Left ventricle myocardium inferior (tissue), 1 donor: ENCODE data around the gene MPPED2. TPM values are rescaled to one million over a fixed set of nuclear protein-coding genes. Genes with fewer than 3 reads are reported as not detected.

Experiments
- DNase-seq: peaks from one replicate; pipeline ENCODE4 v3.0.0-alpha.2; 2020
- H3K27ac ChIP-seq: fragments of 200-600 bp; replicated peaks from 2 replicates; pipeline ENCODE4 v1.8.0; 2021
- H3K27me3 ChIP-seq: fragments of 200-600 bp; 2 replicates; pipeline ENCODE4 v1.8.0; 2021; ENCODE audit warnings: low read depth
- H3K36me3 ChIP-seq: fragments of 200-600 bp; 2 replicates; pipeline ENCODE4 v1.8.0; 2021
- H3K4me1 ChIP-seq: fragments of 200-600 bp; 2 replicates; pipeline ENCODE4 v1.8.0; 2021
- H3K4me3 ChIP-seq: fragments of 200-600 bp; 2 replicates; pipeline ENCODE4 v1.8.0; 2021; ENCODE audit warnings: mild to moderate bottlenecking, moderate library complexity
- H3K9me3 ChIP-seq: fragments of 200-600 bp; replicated peaks from 2 replicates; pipeline ENCODE4 v1.8.0; 2021
- CTCF ChIP-seq: fragments of 200-600 bp; IDR thresholded peaks from 2 replicates; pipeline ENCODE4 v1.8.0; 2021; ENCODE audit warnings: antibody characterized with exemption, mild to moderate bottlenecking, borderline replicate concordance
- intact Hi-C: fragments of 100-400 bp; cut with micrococcal nuclease; formaldehyde crosslinking; loops from one replicate; pipeline ENCODE4 v1.11.0; 2022
- total RNA-seq: library from RNA; stranded (reverse); fragmentation: NEBNext Ultra II Directional; extraction: Animal tissue kit (Norgen Biotek cat#: 25700); gene quantifications from one replicate; pipeline ENCODE4 v1.2.1, GENCODE V29; 2021
- donor health status: DM: no; HTN: yes; CAD: no; lungs with severe emphysema.

Gene MPPED2
- total RNA-seq, 1 donor from 2014 or later, result 10.8 TPM

GRCh38 chr11:30414806-30415205 is 171.3 kb downstream of the MPPED2 start:
- no peak for DNase-seq
- Histone ChIP-seq H3K9me3 (no peaks in the 10 kb centered on the region), H3K4me1 (no peaks in the 10 kb centered on the region), H3K27ac (no peak overlapping the region), H3K27me3 (no peaks in the 10 kb centered on the region), H3K36me3 (no peaks in the 10 kb centered on the region), H3K4me3 (no peak overlapping the region)
- TF ChIP-seq CTCF, result no peak
- intact Hi-C loops, result no loop called here

DNA sequence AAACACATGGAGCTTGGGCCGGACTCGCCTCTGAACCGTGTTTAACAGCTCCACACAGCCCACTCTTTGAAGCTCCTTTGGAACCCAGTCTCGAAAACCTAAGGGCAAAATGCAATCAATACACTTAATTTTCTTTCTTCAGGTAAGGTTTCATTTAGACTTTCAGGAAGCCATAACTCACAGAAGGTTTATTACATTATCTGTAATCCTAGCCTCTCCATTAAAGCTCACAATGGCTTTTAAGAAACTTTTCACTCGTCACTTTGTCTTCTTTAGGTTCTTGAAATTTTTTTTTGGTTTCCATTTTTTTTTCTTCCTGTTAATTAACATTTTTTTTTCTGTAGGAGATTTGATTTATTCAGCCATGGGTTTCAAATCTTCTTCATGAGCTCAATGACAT is 171.9 kb downstream of the MPPED2 start:
- no peaks in the 10 kb centered on the region for H3K27me3 ChIP-seq
- no peak for DNase-seq
- no peak overlapping the region for H3K27ac ChIP-seq
- H3K36me3 ChIP-seq, result no peaks in the 10 kb centered on the region
- intact Hi-C loops, result no loop called here
- H3K4me1 ChIP-seq, result no peaks in the 10 kb centered on the region
- no peak for TF ChIP-seq CTCF
- H3K4me3 ChIP-seq, result no peak overlapping the region
- H3K9me3 ChIP-seq, result no peaks in the 10 kb centered on the region

GRCh38 chr11:30412509-30412908 is 173.6 kb downstream of the MPPED2 start:
- H3K36me3 ChIP-seq, result no peaks in the 10 kb centered on the region
- no peaks in the 10 kb centered on the region for H3K9me3 ChIP-seq
- H3K27me3 ChIP-seq, result no peaks in the 10 kb centered on the region
- H3K27ac ChIP-seq, result no peak overlapping the region
- DNase-seq, result no peak
- TF ChIP-seq CTCF, result no peak
- peaks cover 3% of the 10 kb centered on the region for H3K4me1 ChIP-seq
- intact Hi-C loops, result no loop called here
- no peak overlapping the region for H3K4me3 ChIP-seq

- H3K4me1 ChIP-seq, result peaks cover 11% of the 10 kb centered on the region
Measured at GRCh38 chr11:30411383-30411782, 174.8 kb downstream of the MPPED2 start.

GRCh38 chr11:30406978-30407762 is 179.0 kb downstream of the MPPED2 start:
- Histone ChIP-seq H3K27ac (peak overlapping the region; percentile 35), H3K27me3 (no peaks in the 10 kb centered on the region), H3K4me1 (peaks cover 11% of the 10 kb centered on the region), H3K36me3 (no peaks in the 10 kb centered on the region), H3K4me3 (no peak overlapping the region), H3K9me3 (no peaks in the 10 kb centered on the region)
- TF ChIP-seq CTCF, result no peak
- no peak for DNase-seq
- intact Hi-C loops, result no loop called here

More at GRCh38 chr11:30411383-30411782, 174.8 kb downstream of the MPPED2 start:
- Histone ChIP-seq H3K27me3 (no peaks in the 10 kb centered on the region), H3K27ac (no peak overlapping the region), H3K36me3 (no peaks in the 10 kb centered on the region), H3K4me3 (no peak overlapping the region), H3K9me3 (no peaks in the 10 kb centered on the region)
- no peak for DNase-seq
- TF ChIP-seq CTCF, result no peak
- intact Hi-C loops, result no loop called here
